K562 (cell line): ENCODE data around the gene AIFM3. TPM values are rescaled to one million over a fixed set of nuclear protein-coding genes. Genes with fewer than 3 reads are reported as not detected.

Experiments used
- ARID1B ChIP-seq: fragments of 450-650 bp; IDR thresholded peaks from 2 replicates; pipeline ENCODE4 v1.6.1; 2016; ENCODE audit warnings: antibody characterized with exemption, mild to moderate bottlenecking, inconsistent platforms
- BCOR ChIP-seq: fragments of 450-650 bp; IDR thresholded peaks from 2 replicates; pipeline ENCODE4 v1.6.1; 2016
- CCNT2 ChIP-seq: IDR thresholded peaks from 2 replicates; pipeline ENCODE4 v1.6.1; 2011; ENCODE audit warnings: borderline replicate concordance, low read depth, mild to moderate bottlenecking, moderate library complexity, mixed read lengths, low read length; ENCODE audit not compliant: insufficient read length; ENCODE audit errors: extremely low read depth
- CREBBP ChIP-seq: IDR thresholded peaks from one replicate; pipeline ENCODE4 v1.6.1; 2012; ENCODE audit warnings: low read depth, mild to moderate bottlenecking, control low read depth, inconsistent platforms, low read length
- DMBX1 ChIP-seq: fragments of 250-450 bp; sonication (Bioruptor Pico); IDR thresholded peaks from 2 replicates; pipeline ENCODE4 v1.8.0; 2022; ENCODE audit warnings: inconsistent platforms, mild to moderate bottlenecking, moderate library complexity, borderline replicate concordance
- ELF4 ChIP-seq: fragments of 450-650 bp; formaldehyde crosslinking; IDR thresholded peaks from 2 replicates; pipeline ENCODE4 v1.4.0; 2022; ENCODE audit warnings: missing genetic modification characterization
- ELK3 ChIP-seq: fragments of 450-650 bp; formaldehyde crosslinking; IDR thresholded peaks from 2 replicates; pipeline ENCODE4 v1.4.0; 2020; ENCODE audit warnings: mild to moderate bottlenecking
- FOXK1 ChIP-seq: sonication (generic); formaldehyde crosslinking; IDR thresholded peaks from 2 replicates; pipeline ENCODE4 v1.8.0; 2022; ENCODE audit warnings: missing genetic modification reagents, mild to moderate bottlenecking, borderline replicate concordance
- GATA2 ChIP-seq: sonication (generic); formaldehyde crosslinking; IDR thresholded peaks from 2 replicates; pipeline ENCODE4 v1.4.0; 2020; ENCODE audit warnings: mild to moderate bottlenecking, missing genetic modification reagents
- HCFC1 ChIP-seq: IDR thresholded peaks from 2 replicates; pipeline ENCODE4 v1.6.1; 2012; ENCODE audit warnings: low read depth, low read length, improper control_type of control experiment
- KLF13 ChIP-seq: fragments of 450-650 bp; IDR thresholded peaks from 2 replicates; pipeline ENCODE4 v1.6.1; 2016; ENCODE audit warnings: missing genetic modification characterization, low read depth, mild to moderate bottlenecking, missing compliant biosample characterization, moderate library complexity, borderline replicate concordance
- MEIS2 ChIP-seq: fragments of 450-650 bp; IDR thresholded peaks from 2 replicates; pipeline ENCODE4 v1.6.1; 2014; ENCODE audit warnings: mild to moderate bottlenecking; ENCODE audit not compliant: partially characterized antibody
- MTA3 ChIP-seq: fragments of 450-650 bp; formaldehyde crosslinking; IDR thresholded peaks from 2 replicates; pipeline ENCODE4 v1.6.1; 2017; ENCODE audit warnings: mild to moderate bottlenecking, borderline replicate concordance
- NCOR1 ChIP-seq: fragments of 450-650 bp; IDR thresholded peaks from 2 replicates; pipeline ENCODE4 v1.6.1; 2016; ENCODE audit warnings: mild to moderate bottlenecking, moderate library complexity
- POLR3G ChIP-seq: IDR thresholded peaks from 2 replicates; pipeline ENCODE4 v1.6.1; 2011; ENCODE audit not compliant: insufficient read length, insufficient replicate concordance; ENCODE audit errors: extremely low read depth
- RAD21 ChIP-seq, 2 experiments: fragments of 250-450 bp in 1 of 2; fragments of 450-650 bp in 1 of 2; sonication (Bioruptor Pico) in 1 of 2; formaldehyde crosslinking in 1 of 2; IDR thresholded peaks in 1 of 2; conservative IDR thresholded peaks in 1 of 2; 2 replicates each; pipeline versions ENCODE4 v1.4.0 to v1.8.0; 2020 to 2022; ENCODE audit warnings: mild to moderate bottlenecking in 2 of 2, moderate library complexity in 1 of 2
- SP1 ChIP-seq: sonication (generic); formaldehyde crosslinking; IDR thresholded peaks from 2 replicates; pipeline ENCODE4 v1.8.1; 2022; ENCODE audit warnings: mild to moderate bottlenecking, missing genetic modification reagents
- TSC22D4 ChIP-seq: fragments of 450-650 bp; IDR thresholded peaks from 2 replicates; pipeline ENCODE4 v1.6.1; 2016; ENCODE audit warnings: missing genetic modification characterization, missing biosample characterization, control low read depth
- ZBTB26 ChIP-seq: fragments of 450-650 bp; formaldehyde crosslinking; IDR thresholded peaks from 2 replicates; pipeline ENCODE4 v1.4.0; 2022; ENCODE audit warnings: missing genetic modification characterization
- ZMIZ1 ChIP-seq, 2 experiments: fragments of 150-350 bp in 1 of 2; IDR thresholded peaks; 2 replicates each; pipeline ENCODE4 v1.6.1; 2012 to 2016; ENCODE audit warnings: low read depth in 2 of 2, low read length in 2 of 2, mild to moderate bottlenecking in 1 of 2, moderate library complexity in 1 of 2
- ZNF184 ChIP-seq: sonication (generic); formaldehyde crosslinking; IDR thresholded peaks from 2 replicates; pipeline ENCODE4 v1.5.0; 2020; ENCODE audit warnings: missing genetic modification reagents
- ZNF586 ChIP-seq: fragments of 450-650 bp; formaldehyde crosslinking; conservative IDR thresholded peaks from 2 replicates; pipeline ENCODE4 v1.4.0; 2020; ENCODE audit warnings: mild to moderate bottlenecking, moderate library complexity
- polyA plus RNA-seq, 8 experiments: library from polyadenylated mRNA; depleted of rRNA in 4 of 8; stranded (reverse) in 5 of 8; unstranded in 3 of 8; fragments of >200 nt; fragmentation: Nextera tagmentation in 2 of 8; fragmentation: Illumina TruSeq in 1 of 8; extraction: Ambion mirVana in 2 of 8; extraction: Trizol in 1 of 8; gene quantifications; 2 replicates each; pipeline versions ENCODE4 v1.2.1 to v1.2.3, GENCODE V29; 2011 to 2014; ENCODE audit warnings: inconsistent platforms in 1 of 8, missing spikeins in 1 of 8
- total RNA-seq, 7 experiments: library from RNA; depleted of rRNA in 6 of 7; stranded (reverse); fragments of >200 nt in 6 of 7; fragmentation: Illumina TruSeq in 2 of 7; extraction: Trizol in 2 of 7; gene quantifications; 2 replicates each; pipeline versions ENCODE4 v1.2.1 to v1.2.3, GENCODE V29; 2011 to 2021; ENCODE audit warnings: low replicate concordance in 1 of 7

The AIFM3 gene
- total and polyA plus RNA-seq, 9 of the 15 experiments (the other 6 are each of a cell fraction or from before 2014, with no cell fraction given): 0.03 to 0.20 (median 0.07) TPM; not detected in 1

GRCh38 chr22:21014726-21015465 is 47.8 kb downstream of the AIFM3 start, which contains the start of gene P2RX6 (continued):
- TF ChIP-seq ZBTB26 (CRISPR knock-in tag) (peak; percentile 96), ARID1B (no peak), NCOR1 (no peak), MEIS2 (no peak), HCFC1 (peak; percentile 61), GATA2 (CRISPR knock-in tag) (no peak), BCOR (no peak), RAD21 (CRISPR knock-in tag; conservative IDR thresholded peaks at IDR 0.05 in 1 of 2, IDR thresholded peaks at IDR 0.05 in 1 of 2) (peak in 1 of 2 experiments; percentile 28; a peak in 3 of 4 replicates), ELF4 (peak; percentile 99), POLR3G (no peak), MTA3 (no peak), ZNF184 (CRISPR knock-in tag) (no peak), ZMIZ1 (IDR thresholded peaks at IDR 0.05; ENCODE audit: low read depth in 2 of 2, low read length in 2 of 2) (peak in 1 of 2 experiments; percentile 83; a peak in 2 of 4 replicates), TSC22D4 (tag) (no peak), DMBX1 (CRISPR knock-in tag) (peak; percentile 68; the same call in 1 of the 2 replicates), CCNT2 (no peak), ELK3 (CRISPR knock-in tag) (no peak; the same call in 1 of the 2 replicates), FOXK1 (no peak), CREBBP (no peak), SP1 (CRISPR knock-in tag) (no peak), KLF13 (peak; percentile 57; the same call in 1 of the 2 replicates), ZNF586 (CRISPR knock-in tag) (no peak)
